HCT116 (cell line): ENCODE measurements around the gene POFUT1. TPM values are rescaled to one million over a fixed set of nuclear protein-coding genes. Genes with fewer than 3 reads are reported as not detected.

Experiments
- ATAC-seq: fragments of 200-7000 bp; cut with Tn5 transposase; 2 replicates; pipeline ENCODE4 v1.9.1; 2020; ENCODE audit warnings: mild to moderate bottlenecking, moderate library complexity
- BruUV-seq: library from RNA; stranded (reverse); fragments of 400-500 nt; replicated peaks from 2 replicates; lab custom pipeline; 2021; lab: Mats Ljungman, UMichigan
- CTCF ChIA-PET: fragments of 300-600 bp; sonication (Branson Sonifier 250); formaldehyde crosslinking; loops from one replicate; lab custom pipeline; 2021; ENCODE audit warnings: antibody characterized with exemption; lab: Charles Lee
- POLR2A ChIA-PET: fragments of 300-600, 350-600 bp; sonication (Branson Sonifier 250); formaldehyde crosslinking; loops from one replicate; lab custom pipeline; 2021; ENCODE audit warnings: antibody characterized with exemption; lab: Charles Lee
- RAD21 ChIA-PET, 2 experiments: fragments of 300-600 bp; sonication (Branson Sonifier 250); formaldehyde crosslinking; loops; one replicate each; lab custom pipeline; 2023; ENCODE audit warnings: low total read pairs in 2 of 2; ENCODE audit not compliant: uncharacterized antibody in 2 of 2, unreplicated experiment in 2 of 2, low non-redundant PET in 1 of 2; lab: Charles Lee
- DNase-seq: peaks from one replicate; pipeline ENCODE4 v3.0.0-alpha.2; 2010; ENCODE audit warnings: low read depth, low spot score
- H2AFZ ChIP-seq: fragments of 200-600 bp; shearing (Covaris generic), sonication (generic); 2 replicates; pipeline ENCODE4 v1.6.1; 2017; ENCODE audit warnings: low read depth, mixed run types, mixed read lengths, antibody characterized with exemption, low read length; ENCODE audit not compliant: poor library complexity, severe bottlenecking
- H3K27ac ChIP-seq: 2 replicates; pipeline ENCODE4 v1.5.1; 2012; ENCODE audit warnings: low read depth, low read length
- H3K27me3 ChIP-seq: fragments of 200-600 bp; sonication (generic); 2 replicates; pipeline ENCODE4 v1.6.1; 2016; ENCODE audit warnings: mixed run types, low read length, mixed read lengths; ENCODE audit not compliant: insufficient read depth
- H3K36me3 ChIP-seq, 2 experiments: fragments of 200-500 bp in 1 of 2; fragments of 200-600 bp in 1 of 2; sonication (Bioruptor generic) in 1 of 2; sonication (generic) in 1 of 2; 2 replicates each; pipeline versions ENCODE4 v1.5.1 to v1.6.1; 2014 to 2016; ENCODE audit warnings: low read length in 2 of 2, inconsistent platforms in 1 of 2, mixed read lengths in 1 of 2, mixed run types in 1 of 2; ENCODE audit not compliant: insufficient read depth in 2 of 2, control insufficient read depth in 1 of 2
- H3K4me1 ChIP-seq, 2 experiments: fragments of 200-600 bp in 1 of 2; sonication (generic) in 1 of 2; 2 replicates each; pipeline versions ENCODE4 v1.5.1 to v1.6.1; 2012 to 2017; ENCODE audit warnings: low read length in 2 of 2, inconsistent platforms in 1 of 2, mild to moderate bottlenecking in 1 of 2, mixed read lengths in 1 of 2, mixed run types in 1 of 2, moderate library complexity in 1 of 2; ENCODE audit not compliant: insufficient read depth in 2 of 2, control insufficient read depth in 1 of 2
- H3K4me2 ChIP-seq: fragments of 200-600 bp; sonication (generic); 2 replicates; pipeline ENCODE4 v1.6.1; 2017; ENCODE audit warnings: mixed run types, low read length, mixed read lengths
- H3K4me3 ChIP-seq, 2 experiments: fragments of 200-600 bp in 1 of 2; sonication (generic) in 1 of 2; replicated peaks in 1 of 2; 2 replicates each; pipeline ENCODE4 v1.5.1; 2011 to 2016; ENCODE audit warnings: low read length in 2 of 2, control low read depth in 1 of 2, low read depth in 1 of 2, mild to moderate bottlenecking in 1 of 2, mixed read lengths in 1 of 2, mixed run types in 1 of 2
- H3K79me2 ChIP-seq: fragments of 200-600 bp; sonication (generic); 2 replicates; pipeline ENCODE4 v1.6.1; 2017; ENCODE audit warnings: mild to moderate bottlenecking, mixed run types, low read length, moderate library complexity, mixed read lengths; ENCODE audit not compliant: insufficient read depth
- H3K9ac ChIP-seq: fragments of 200-600 bp; sonication (generic); 2 replicates; pipeline ENCODE4 v1.6.1; 2016; ENCODE audit warnings: low read length, mixed read lengths
- H3K9me2 ChIP-seq: fragments of 200-600 bp; sonication (generic), shearing (Covaris generic); 2 replicates; pipeline ENCODE4 v1.6.1; 2017; ENCODE audit warnings: mixed run types, mild to moderate bottlenecking, moderate library complexity; ENCODE audit not compliant: insufficient read depth
- H3K9me3 ChIP-seq, 2 experiments: fragments of 200-500 bp in 1 of 2; fragments of 200-600 bp in 1 of 2; sonication (Bioruptor generic) in 1 of 2; sonication (generic) in 1 of 2; 2 replicates each; pipeline ENCODE4 v1.6.1; 2014 to 2017; ENCODE audit warnings: low read length in 2 of 2, mixed read lengths in 2 of 2, inconsistent platforms in 1 of 2, low read depth in 1 of 2, mild to moderate bottlenecking in 1 of 2, mixed run types in 1 of 2, moderate library complexity in 1 of 2; ENCODE audit not compliant: control insufficient read depth in 1 of 2, insufficient read depth in 1 of 2
- H4K20me1 ChIP-seq: fragments of 200-600 bp; sonication (generic), shearing (Covaris generic); 2 replicates; pipeline ENCODE4 v1.6.1; 2017; ENCODE audit warnings: mixed run types, mild to moderate bottlenecking, moderate library complexity; ENCODE audit not compliant: insufficient read depth
- ATF3 ChIP-seq: IDR thresholded peaks from 2 replicates; pipeline ENCODE4 v1.6.1; 2012
- CBX3 ChIP-seq: IDR thresholded peaks from 2 replicates; pipeline ENCODE4 v1.6.1; 2012; ENCODE audit warnings: low read depth
- EZH2phosphoT487 ChIP-seq: fragments of 200-600 bp; IDR thresholded peaks from 2 replicates; pipeline ENCODE4 v1.6.1; 2018; ENCODE audit warnings: antibody characterized with exemption, borderline replicate concordance
- FOSL1 ChIP-seq: IDR thresholded peaks from 2 replicates; pipeline ENCODE4 v1.6.1; 2012; ENCODE audit warnings: low read depth
- JUND ChIP-seq: IDR thresholded peaks from 2 replicates; pipeline ENCODE4 v1.6.1; 2012
- MAX ChIP-seq: IDR thresholded peaks from 2 replicates; pipeline ENCODE4 v1.6.1; 2012
- POLR2A ChIP-seq: IDR thresholded peaks from 2 replicates; pipeline ENCODE4 v1.7.0; 2011; ENCODE audit warnings: borderline replicate concordance; ENCODE audit not compliant: insufficient read depth, insufficient read length; ENCODE audit errors: extremely low read depth
- SP1 ChIP-seq: IDR thresholded peaks from 2 replicates; pipeline ENCODE4 v1.6.1; 2012; ENCODE audit warnings: low read depth
- TCF7L2 ChIP-seq: IDR thresholded peaks from 2 replicates; pipeline ENCODE4 v1.7.0; 2011; ENCODE audit warnings: borderline replicate concordance, inconsistent platforms; ENCODE audit not compliant: insufficient read depth, insufficient read length; ENCODE audit errors: extremely low read depth
- YY1 ChIP-seq: IDR thresholded peaks from 2 replicates; pipeline ENCODE4 v1.6.1; 2011; ENCODE audit warnings: low read length, low read depth, moderate library complexity, mild to moderate bottlenecking; ENCODE audit not compliant: insufficient replicate concordance; ENCODE audit errors: extremely low read depth
- ZFX ChIP-seq: fragments of 450-650 bp; IDR thresholded peaks from 2 replicates; pipeline ENCODE4 v1.6.1; 2017
- ZNF274 ChIP-seq: fragments of 200-500 bp; sonication (Bioruptor generic); IDR thresholded peaks from 2 replicates; pipeline ENCODE4 v1.6.1; 2014; ENCODE audit warnings: mild to moderate bottlenecking, low read depth, low read length, inconsistent platforms
- intact Hi-C: fragments of 100-400 bp; cut with micrococcal nuclease; formaldehyde crosslinking; loops from 2 replicates; pipeline ENCODE4 v1.10.0; 2022
- total RNA-seq: library from RNA; stranded (reverse); gene quantifications from one replicate; pipeline ENCODE4 v1.2.1, GENCODE V29; 2021; ENCODE audit not compliant: unreplicated experiment

POFUT1 gene
- total RNA-seq, 1 experiment from 2014 or later, result 34.5 TPM

- H3K27me3 ChIP-seq, result no peaks in the 10 kb centered on the region
- H3K4me1 ChIP-seq, result peaks cover 0 to 9% of the 10 kb centered on the region in 2 experiments; a peak in 2 of 4 replicates
- H3K9me2 ChIP-seq, result no peaks in the 10 kb centered on the region
- TF ChIP-seq ZNF274, result no peak
- no peak for TF ChIP-seq YY1
- TF ChIP-seq ATF3, result no peak
- no peak for TF ChIP-seq FOSL1
- TF ChIP-seq TCF7L2, result no peak
- TF ChIP-seq POLR2A, result no peak
- no peak for TF ChIP-seq JUND
- no peak for TF ChIP-seq EZH2phosphoT487
- no peak for TF ChIP-seq MAX
- TF ChIP-seq CBX3, result no peak
- no peak for TF ChIP-seq SP1
- H2AFZ ChIP-seq, result no peak overlapping the region
- no peaks in the 10 kb centered on the region for H3K79me2 ChIP-seq
- H3K4me2 ChIP-seq, result no peak overlapping the region
- DNase-seq (no peak), ATAC-seq (no peak)
- H3K27ac ChIP-seq, result no peak overlapping the region
- BruUV-seq, result no TSS peak
- no peaks in the 10 kb centered on the region for H4K20me1 ChIP-seq
- H3K36me3 ChIP-seq, result no peaks in the 10 kb centered on the region
- ChIA-PET CTCF (no interaction called here), POLR2A (no interaction called here), RAD21 (no interaction called here)
- no peaks in the 10 kb centered on the region for H3K9me3 ChIP-seq
- intact Hi-C loops, result no loop called here
- no peak overlapping the region for H3K4me3 ChIP-seq
- H3K9ac ChIP-seq, result no peak overlapping the region
These were observed 41.5 kb downstream of the POFUT1 start for GRCh38 chr20:32249030-32249738.

- ATAC-seq (no peak), DNase-seq (no peak)
- H3K9me2 ChIP-seq, result no peaks in the 10 kb centered on the region
- no TSS peak for BruUV-seq
- no peaks in the 10 kb centered on the region for H4K20me1 ChIP-seq
- TF ChIP-seq ZFX (no peak), ZNF274 (no peak), SP1 (no peak), TCF7L2 (no peak), CBX3 (no peak), FOSL1 (no peak)
- ChIA-PET CTCF (no interaction called here), POLR2A (no interaction called here), RAD21 (no interaction called here)
- H2AFZ ChIP-seq, result no peak overlapping the region
- peaks cover 4 to 6% of the 10 kb centered on the region in 2 experiments; a peak in 3 of 4 replicates for H3K4me1 ChIP-seq
- no peak overlapping the region for H3K9ac ChIP-seq
- H3K4me2 ChIP-seq, result no peak overlapping the region
- no peaks in the 10 kb centered on the region for H3K36me3 ChIP-seq
- no peaks in the 10 kb centered on the region for H3K9me3 ChIP-seq
- H3K4me3 ChIP-seq, result no peak overlapping the region
- no peaks in the 10 kb centered on the region for H3K79me2 ChIP-seq
- no peaks in the 10 kb centered on the region for H3K27me3 ChIP-seq
- intact Hi-C loops, result no loop called here
- no peak overlapping the region for H3K27ac ChIP-seq
These were observed 43.8 kb downstream of the POFUT1 start for GRCh38 chr20:32251470-32251869.
